Frontal cortex (tissue), 4 donors: ENCODE results near the gene FLYWCH1. TPM values are rescaled to one million over a fixed set of nuclear protein-coding genes. Genes with fewer than 3 reads are reported as not detected.

ENCODE experiments used
- DNase-seq, 2 donors: peaks; one replicate each; pipeline ENCODE4 v3.0.0; 2012; ENCODE audit warnings: low spot score in 2 of 2
- FAIRE-seq: peaks from 2 replicates; lab custom pipeline; 2012; peaks lifted over from hg19 to GRCh38; lab: Jason Lieb, UNC
- total RNA-seq: library from RNA; depleted of rRNA; stranded (reverse); fragments of >200 nt; gene quantifications from one replicate; pipeline ENCODE4 v1.2.3, GENCODE V29; 2014
- donor health status: control.
- donor health status: control.
- donor health status: control.

The FLYWCH1 gene
- total RNA-seq, 1 donor from 2014 or later, result 22.8 TPM

DNA sequence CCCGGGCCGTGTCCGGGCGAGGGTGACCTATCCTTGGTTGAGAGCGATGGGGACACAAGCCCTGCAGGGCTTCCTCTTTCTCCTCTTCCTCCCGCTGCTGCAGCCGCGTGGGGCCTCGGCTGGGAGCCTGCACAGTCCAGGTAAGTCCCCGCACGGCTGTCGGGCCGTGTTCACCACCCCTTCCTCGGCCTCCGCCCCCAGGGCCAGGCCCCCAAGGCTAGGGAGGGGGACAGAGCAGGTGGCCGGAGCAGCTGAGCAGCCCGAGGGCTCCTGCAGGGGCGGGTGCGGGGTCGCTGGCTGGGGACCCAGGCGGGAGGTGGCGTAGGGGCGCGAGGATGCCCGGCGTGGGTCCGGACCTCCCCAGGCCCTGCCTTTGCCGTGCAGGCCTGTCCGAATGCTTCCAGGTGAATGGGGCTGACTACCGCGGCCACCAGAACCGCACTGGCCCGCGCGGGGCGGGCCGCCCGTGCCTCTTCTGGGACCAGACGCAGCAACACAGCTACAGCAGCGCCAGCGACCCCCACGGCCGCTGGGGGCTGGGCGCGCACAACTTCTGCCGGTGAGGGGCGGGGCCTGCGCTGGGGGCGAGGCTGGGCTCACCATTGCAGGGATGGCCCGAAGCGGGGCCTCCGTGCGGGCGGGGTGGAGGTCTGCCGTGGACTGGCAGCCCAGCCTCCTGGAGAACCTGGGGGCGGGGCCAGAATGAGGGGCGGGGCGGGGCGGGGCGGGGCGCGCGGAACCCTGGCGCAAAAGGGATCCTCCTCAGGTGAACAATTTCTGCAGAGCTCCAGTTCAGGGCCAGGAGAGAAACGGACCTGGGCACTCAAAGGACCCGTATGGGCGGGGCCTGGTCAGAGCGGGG lies 53.0 kb downstream of the FLYWCH1 start:
- FAIRE-seq (no peak), DNase-seq (peak in 1 of 2 donors; percentile 56)

DNA sequence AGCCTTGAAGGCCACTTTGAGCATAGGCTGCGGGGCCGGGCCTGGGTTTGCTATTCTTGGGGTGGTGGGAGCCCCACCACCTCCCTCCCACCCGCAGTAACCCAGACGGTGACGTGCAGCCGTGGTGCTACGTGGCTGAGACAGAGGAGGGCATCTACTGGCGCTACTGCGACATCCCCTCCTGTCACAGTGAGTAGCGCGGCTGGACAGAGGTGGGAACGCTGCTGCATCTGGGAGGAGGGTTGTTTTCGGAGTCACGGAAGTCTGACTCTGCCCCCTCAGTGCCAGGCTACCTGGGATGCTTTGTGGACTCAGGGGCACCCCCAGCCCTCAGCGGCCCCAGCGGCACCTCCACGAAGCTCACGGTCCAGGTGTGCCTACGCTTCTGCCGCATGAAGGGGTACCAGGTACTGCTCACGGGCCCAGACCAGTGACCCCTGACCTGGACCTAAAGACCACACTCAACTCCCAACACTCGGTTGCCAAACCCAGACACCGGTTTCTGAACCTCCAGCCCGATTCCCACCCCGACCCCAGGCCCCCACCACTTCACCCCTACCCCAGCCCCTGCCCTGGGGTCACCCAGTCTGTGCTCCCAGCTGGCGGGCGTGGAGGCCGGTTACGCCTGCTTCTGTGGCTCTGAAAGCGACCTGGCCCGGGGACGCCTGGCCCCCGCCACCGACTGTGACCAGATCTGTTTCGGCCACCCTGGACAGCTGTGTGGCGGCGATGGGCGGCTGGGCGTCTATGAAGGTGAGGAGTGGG lies 54.5 kb downstream of the FLYWCH1 start:
- DNase-seq, result no peak

DNA sequence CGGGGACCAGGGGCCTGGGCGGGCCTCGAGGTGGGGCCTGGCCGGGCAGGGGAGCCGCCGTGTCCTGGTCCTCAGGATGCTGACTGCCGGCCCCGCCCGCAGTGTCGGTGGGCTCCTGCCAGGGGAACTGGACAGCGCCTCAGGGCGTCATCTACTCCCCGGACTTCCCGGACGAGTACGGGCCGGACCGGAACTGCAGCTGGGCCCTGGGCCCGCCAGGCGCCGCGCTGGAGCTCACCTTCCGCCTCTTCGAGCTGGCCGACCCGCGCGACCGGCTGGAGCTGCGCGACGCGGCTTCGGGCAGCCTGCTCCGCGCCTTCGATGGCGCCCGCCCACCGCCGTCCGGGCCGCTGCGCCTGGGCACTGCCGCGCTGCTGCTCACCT lies 55.1 kb downstream of the FLYWCH1 start:
- FAIRE-seq (no peak), DNase-seq (no peak)

More for the DNA sequence above, 54.5 kb downstream of the FLYWCH1 start:
- no peak for FAIRE-seq

DNA sequence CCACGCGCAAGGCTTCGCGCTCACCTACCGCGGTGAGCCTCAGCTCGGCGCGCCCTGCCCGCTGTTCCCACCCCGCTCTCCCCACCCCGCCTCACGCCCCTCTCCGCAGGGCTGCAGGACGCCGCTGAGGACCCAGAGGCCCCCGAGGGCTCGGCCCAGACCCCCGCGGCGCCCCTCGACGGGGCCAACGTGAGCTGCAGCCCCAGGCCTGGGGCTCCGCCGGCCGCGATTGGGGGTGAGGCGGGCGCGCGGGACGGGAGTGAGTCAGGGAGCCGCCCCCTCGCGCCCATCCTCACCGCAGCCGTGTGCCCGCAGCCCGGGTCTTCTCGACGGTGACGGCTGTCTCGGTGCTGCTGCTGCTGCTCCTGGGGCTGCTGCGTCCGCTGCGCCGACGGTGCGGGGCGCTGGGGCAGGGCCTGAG lies 55.5 kb downstream of the FLYWCH1 start:
- no peak for FAIRE-seq
- DNase-seq, result no peak

DNA sequence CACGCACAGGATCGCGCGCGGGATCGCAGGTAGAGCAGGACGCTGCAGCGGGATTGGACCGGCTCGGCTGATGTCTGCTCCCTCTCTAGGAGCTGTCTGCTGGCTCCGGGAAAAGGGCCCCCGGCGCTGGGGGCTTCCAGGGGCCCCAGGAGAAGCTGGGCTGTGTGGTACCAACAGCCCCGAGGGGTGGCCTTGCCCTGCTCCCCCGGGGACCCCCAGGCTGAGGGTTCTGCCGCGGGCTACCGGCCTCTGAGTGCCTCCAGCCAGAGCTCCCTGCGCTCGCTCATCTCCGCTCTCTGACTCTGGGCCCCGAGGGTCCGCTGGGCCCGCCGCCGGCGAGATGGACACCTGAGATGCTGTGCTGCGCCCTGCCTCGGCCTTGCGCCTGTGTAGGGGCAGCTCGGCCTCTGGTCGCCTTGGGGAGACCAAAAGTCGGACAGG lies 56.0 kb downstream of the FLYWCH1 start:
- no peak for DNase-seq
- FAIRE-seq, result no peak

DNA sequence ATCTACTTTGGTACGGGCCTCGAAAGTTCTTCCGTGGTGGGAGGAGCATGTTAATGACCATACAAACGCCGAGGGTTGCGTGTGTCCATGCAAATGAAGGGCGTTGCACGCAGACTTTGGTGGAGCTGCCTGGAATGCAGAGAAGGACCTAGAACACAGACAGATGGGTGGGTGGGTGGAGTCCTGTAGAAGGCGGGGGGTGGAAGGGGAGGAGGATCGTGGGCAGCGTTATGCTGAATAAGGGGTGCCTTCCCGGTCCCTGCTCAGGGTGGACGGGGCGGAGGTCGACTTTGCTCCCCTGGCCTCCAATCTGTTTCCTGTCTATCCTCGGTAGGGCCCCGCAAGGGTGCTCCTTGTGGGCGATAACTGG lies 56.6 kb downstream of the FLYWCH1 start:
- no peak for FAIRE-seq
- DNase-seq, result no peak

DNA sequence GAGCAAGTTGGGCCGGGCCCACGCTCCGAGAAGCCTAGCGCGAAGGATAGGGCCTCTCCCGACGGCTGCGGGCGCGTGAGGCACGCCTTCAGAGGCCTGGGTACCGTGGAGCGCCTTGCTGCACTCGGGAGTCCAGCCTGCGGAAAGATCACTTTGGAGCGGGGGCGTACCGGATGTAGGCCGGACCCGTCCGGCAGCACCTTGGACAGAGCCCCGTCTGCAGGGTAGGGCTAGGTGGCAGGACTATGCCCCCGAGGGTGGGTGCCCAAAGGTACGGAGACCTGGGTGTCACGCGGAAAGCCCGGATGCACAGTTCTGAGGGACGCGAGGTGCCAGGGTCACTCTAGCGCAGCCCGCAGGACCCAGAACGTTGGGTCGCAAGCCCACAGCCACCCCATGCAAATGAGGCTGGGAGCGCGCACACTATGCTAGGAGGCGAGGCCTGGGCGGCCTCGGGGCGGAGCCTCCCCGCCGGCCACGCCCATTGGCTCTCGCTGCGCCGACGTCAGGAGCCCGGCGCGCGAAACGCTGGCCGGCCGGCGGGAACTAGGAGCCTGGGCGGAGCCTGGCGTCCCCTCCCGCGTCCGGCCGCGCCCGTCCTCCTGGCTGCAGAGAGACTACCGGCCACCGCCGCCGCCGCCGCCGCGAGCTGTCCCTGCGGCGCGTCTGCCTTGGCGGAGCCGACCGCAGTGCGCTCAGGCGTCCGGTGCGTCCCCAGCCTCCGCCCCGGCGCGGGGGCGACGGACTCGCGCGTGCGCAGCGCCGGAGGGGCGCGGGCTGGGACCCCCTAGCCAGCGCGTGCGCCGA lies 57.2 kb downstream of the FLYWCH1 start, which contains the start of gene PAQR4:
Gene PAQR4 (plus strand): TSS at position 611 of the 807 bp plus-strand sequence. CDS start 327 bp downstream, outside the sequence.
- no peak for FAIRE-seq

DNA sequence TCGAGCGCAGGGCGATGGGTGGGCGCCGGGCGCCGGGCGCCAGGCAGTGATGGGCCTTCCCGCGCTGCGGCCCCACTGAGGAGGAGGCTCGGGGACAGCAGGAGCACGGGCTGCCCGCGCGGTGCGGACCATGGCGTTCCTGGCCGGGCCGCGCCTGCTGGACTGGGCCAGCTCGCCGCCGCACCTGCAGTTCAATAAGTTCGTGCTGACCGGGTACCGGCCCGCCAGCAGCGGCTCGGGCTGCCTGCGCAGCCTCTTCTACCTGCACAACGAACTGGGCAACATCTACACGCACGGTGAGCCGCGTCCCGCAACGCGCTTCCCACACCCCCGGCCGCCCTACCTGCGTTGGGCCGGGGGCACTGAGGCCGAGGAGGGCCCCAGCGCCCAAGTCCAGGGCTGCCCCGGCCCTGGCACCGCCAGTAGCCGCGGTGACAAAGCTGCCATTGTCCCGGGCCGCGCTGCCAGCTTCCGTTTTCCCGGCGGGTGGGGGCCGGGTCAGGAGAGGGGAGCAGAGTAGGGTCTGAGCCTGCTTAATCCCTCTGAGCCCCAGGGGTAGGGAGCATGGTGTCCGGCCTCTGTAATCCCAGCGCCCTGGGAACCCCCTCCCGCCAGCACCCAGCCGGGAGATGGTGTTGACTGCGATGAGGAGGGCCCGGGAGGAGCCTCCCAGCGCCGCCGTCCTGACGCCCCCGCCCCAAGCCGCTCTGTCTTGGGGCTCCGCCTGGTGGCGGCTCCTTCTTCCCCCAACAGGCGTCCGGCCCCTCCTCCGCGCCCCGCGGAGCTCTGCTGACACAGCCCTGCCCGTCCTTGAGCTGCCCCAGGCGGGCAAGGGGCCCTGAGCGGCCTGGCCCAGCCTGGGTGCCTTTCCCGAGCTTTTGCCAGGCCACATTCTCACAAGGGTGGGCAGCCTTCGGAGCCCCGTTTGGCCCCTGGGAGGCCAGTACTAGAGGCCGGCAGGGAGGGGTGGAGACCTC lies 58.1 kb downstream of the FLYWCH1 start:
- no peak for FAIRE-seq
- DNase-seq, result peak; percentile 81 to 85

More for the DNA sequence above, 57.2 kb downstream of the FLYWCH1 start, which contains the start of gene PAQR4:
- peak; percentile 99 for DNase-seq

DNA sequence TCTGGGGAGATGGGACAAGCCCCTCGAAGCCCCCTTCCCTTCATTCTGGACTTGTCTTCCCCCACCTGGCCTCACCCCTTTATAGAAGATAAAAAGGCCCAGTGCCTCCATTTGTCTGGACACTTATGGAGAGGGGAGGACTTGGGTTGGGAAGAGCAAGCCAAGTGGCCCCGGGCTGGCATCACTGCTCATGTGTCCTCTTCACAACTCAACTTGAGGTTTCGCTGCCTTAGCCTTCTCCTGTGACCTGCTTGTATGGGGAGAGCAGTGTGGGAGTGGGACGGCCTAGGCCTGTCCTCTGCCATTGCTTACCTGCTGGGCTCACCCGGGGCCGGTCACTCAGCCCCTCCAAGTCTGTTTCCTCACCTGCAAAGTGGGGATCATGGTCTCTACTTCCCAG lies 58.8 kb downstream of the FLYWCH1 start:
- FAIRE-seq (no peak), DNase-seq (no peak)

DNA sequence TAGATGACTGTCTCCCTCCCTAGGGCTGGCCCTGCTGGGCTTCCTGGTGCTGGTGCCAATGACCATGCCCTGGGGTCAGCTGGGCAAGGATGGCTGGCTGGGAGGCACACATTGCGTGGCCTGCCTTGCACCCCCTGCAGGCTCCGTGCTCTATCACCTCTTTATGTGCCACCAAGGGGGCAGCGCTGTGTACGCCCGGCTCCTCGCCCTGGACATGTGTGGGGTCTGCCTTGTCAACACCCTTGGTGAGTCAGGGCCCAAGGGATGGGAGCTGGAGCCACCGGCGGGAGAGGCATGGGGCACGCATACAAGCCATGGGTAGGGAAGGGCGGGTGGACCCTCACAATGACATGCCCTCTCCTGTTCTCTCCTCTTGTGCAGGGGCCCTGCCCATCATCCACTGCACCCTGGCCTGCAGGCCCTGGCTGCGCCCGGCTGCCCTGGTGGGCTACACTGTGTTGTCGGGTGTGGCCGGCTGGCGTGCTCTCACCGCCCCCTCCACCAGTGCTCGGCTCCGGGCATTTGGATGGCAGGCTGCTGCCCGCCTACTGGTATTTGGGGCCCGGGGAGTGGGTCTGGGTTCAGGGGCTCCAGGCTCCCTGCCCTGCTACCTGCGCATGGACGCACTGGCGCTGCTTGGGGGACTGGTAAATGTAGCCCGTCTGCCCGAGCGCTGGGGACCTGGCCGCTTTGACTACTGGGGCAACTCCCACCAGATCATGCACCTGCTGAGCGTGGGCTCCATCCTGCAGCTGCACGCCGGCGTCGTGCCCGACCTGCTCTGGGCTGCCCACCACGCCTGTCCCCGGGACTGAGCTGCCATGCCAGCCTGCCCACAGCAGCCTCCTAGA lies 59.6 kb downstream of the FLYWCH1 start:
- DNase-seq (no peak), FAIRE-seq (no peak)

DNA sequence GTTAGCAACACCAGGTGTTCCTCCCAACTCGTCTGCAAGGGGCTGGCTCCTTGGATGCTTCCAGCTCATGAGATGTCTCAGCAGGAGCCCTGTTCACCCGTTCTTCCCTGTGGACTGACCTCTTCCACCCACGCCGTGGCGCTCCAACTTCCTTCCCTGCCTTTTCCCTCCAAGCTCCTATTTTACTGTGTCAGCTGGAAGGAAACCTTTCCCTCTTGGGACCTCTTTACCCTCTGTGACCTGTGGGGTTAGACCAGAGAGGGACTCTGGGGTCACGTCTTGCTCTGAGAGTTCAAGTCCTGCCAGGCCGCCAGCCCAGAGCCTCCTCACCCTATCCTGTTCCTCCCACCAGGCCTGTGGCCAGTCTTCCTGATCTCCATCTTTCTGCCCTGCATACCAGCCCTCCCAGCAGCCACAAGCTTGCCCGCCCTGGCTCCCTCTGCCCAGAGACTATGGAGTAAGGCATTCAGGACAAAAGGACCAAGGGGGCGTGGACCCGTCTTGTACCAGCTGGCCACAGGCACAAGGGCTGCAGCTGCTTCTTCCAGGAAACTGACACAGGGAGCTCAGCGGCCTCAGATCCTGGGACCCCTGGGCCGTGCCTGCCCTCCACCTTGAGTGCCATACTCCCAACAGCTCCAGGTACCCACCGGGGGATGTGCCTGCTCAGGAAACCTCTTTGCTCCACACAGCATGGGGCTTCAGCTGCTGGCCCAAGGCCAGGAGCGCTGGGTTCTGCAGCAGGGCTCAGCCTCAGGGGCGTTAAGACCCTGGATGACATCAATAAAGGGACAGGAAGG lies 60.5 kb downstream of the FLYWCH1 start:
- FAIRE-seq, result no peak
- no peak for DNase-seq

DNA sequence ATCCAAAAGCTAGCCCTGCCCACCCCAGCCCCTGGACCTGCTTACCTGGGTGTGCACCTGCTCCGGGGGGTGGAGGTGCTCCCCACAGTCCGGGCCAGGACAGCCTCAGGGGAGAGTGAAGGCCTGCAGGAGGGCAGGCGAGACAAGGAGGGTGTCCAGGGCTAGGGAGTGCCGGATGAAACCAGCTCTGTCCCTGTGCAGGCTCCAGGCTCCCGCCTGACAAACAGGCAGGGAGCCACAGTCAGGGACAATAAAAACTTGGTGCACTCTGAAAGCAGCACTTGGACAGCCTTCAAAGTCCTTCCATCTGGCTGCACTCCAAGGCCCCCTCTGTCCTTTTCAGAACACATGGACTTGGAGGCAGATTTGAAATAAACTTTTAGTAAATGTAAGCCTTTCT lies 61.4 kb downstream of the FLYWCH1 start:
- FAIRE-seq, result no peak
- peak; percentile 58 for DNase-seq

DNA sequence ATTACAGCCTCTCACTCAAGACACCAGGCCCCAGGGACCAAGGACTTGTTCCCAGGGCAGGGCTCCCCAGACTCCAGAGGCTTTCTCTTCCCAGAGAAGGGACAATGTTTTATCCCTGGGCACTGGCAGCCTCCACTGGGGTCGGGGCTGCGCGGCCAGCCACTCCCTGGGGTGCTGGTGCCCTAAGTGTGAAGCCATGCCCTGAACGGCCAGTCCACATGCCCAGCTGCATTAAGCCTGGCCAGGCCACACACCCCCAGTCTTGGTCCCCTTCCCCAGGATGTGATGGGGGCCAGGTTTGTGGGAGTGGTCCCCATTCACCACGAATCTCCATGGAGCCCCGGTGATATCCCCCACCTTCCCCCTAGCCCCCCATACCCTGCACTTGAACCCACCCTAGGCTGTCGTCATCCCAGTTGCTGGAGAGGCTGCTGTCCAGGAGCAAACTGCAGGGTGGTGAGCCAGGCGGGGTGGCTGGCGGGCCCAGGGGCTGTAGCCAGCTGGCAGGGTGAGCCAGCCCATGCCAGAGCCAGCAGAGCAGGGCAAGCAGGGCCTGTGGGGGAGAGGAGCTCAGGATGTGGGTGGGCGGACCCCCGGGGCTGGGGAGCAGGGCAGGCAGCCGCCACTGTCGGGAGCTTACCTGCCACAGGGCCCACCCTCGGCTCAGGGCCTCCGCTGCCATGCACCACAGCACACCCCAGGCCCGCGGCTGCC lies 62.0 kb downstream of the FLYWCH1 start:
- DNase-seq (no peak), FAIRE-seq (no peak)

DNA sequence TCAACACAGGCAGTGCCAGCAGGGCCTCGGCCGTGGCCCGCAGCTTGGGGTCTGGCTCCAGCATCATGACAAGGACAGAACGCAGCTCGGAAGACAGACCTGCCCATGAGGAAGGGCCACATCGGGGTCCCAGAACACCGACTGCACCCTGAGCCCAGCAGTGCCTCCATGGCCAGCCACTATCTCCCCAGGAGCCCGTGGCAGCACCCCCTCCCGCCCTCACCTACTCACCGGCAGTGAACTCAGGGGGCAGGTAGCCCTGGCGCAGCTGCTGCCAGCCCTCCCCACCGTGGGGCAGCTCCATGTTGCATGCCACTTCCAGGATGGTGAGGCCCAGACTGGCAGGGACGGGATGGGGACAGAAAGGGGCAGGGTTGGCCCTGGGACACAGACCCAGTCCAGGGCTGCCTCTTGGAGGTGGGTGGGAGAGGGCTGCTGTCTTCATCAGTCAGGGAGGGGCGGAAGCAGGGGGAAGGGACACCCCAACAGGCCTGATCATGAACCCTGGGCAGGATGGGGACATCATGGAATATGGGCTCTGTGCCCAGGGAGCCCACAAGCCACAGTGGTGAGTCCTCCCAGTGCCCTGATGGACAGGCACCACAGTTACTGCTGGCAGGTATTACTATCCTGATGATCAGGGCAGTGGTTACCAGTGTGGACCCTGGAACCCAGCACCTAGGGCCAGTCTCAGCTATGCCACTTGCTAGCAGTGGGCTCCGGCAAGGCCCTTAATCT lies 62.8 kb downstream of the FLYWCH1 start:
- FAIRE-seq (no peak), DNase-seq (no peak)

DNA sequence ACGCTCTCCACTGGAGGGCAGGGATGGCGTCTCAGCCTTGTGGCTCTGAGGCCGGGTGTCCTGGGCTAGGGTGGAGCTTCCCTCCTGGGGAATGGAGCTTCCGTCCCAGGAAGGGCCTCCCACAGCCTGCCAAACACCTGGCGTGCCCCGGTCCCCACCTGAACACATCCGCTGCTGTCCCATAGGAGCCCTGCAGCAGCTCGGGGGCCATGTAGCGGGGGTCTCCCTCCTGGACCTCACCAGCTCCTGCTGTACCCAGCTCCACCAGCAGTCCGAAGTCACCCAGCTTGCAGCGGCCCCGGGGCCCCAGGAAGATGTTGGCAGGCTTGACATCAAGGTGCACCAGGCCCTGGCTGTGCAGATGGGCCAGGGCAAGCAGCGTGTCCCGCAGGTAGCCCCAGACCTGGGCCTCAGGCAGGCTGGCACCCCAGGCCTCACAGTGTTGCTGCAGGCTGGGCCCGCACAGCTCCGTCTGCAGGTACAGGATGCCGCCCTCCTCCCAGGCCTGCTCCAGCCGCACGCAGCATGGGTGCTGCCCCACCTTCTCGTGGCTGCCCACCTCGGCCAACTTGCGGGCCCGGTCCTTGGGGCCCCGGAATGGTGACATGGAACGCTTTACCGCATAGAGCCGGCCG lies 63.5 kb downstream of the FLYWCH1 start:
- no peak for FAIRE-seq

More for the DNA sequence above, 63.5 kb downstream of the FLYWCH1 start:
- DNase-seq, result no peak
